ENCODE data around the gene UPK1B.

- TF ChIP-seq CTCF (IDR thresholded peaks at IDR 0.05): no peak
- no peak for TF ChIP-seq POLR2A (IDR thresholded peaks at IDR 0.05)
These were observed 24.8 kb upstream of the UPK1B start for GRCh38 chr3:119148493-119149180.

All from Peyer's patch (tissue), 4 donors.